ENCODE data around the gene DDT. TPM values are rescaled to one million over a fixed set of nuclear protein-coding genes. Genes with fewer than 3 reads are reported as not detected.
A peak's percentile ranks its signal among the peaks of the same experiment; 100 is the strongest.
"Not testable (repeated sequence)": the region's sequence is repeated elsewhere in the genome, so short reads cannot be mapped to it uniquely, and the experiment has no call there.

DDT gene
- total RNA-seq, 4 donors from 2014 or later, result 225 to 338 (median 285) TPM

DNA sequence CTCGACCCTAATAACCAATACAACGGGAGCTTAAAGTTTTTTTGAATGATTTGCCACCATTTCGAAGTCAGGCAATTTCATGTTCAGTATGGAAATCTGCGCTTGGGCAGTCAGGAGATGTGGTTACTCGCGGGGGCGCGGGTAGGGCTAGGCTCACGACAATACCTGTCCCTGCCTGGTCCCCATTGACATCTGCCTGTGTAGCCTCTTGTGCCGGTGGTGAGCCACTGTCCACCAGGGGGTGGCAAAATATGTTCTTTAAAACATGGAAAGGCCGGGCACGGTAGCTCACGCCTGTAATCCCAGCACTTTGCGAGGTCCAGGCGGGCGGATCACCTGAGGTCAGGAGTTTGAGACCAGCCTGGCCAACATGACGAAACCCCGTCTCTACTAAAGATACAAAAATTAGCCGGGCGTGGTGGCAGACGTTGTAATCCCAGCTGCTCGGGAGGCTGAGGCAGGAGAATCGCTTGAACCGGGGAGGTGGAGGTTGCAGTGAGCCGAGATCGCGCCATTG lies 653 bp upstream of the DDT start:
- H3K9me3 ChIP-seq, H3K4me1 ChIP-seq, H3K4me3 ChIP-seq, H3K27me3 ChIP-seq, H3K27ac ChIP-seq: not testable (repeated sequence)
- peak in 1 of 3 donors; percentile 44 for DNase-seq
- peaks cover 0 to 21% (median 0%) of the 10 kb centered on the region in 3 donors for H3K36me3 ChIP-seq

DNA sequence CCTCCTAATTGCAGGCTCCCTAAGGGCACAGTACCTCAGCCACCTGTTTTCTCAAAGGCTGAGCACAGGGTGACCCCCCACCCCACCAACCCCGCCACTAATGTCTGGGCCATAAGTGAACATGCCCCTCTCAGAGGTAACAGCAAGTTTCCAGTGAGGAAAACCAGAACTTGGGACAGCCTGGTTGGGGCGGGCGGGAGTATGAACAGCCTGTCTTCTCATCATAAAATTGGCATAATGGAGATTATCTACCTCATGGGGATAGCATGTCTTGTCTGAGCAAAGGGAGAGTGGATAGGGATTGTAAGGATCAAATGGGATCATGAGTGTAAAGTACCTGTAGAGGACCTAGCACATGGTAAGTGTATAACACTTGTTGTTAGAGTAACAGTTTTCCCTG lies 2.3 kb downstream of the DDT start:
- not testable (repeated sequence) for DNase-seq, H3K27me3 ChIP-seq, H3K9me3 ChIP-seq, H3K4me3 ChIP-seq, H3K4me1 ChIP-seq, H3K27ac ChIP-seq
- H3K36me3 ChIP-seq, result peaks cover 0 to 29% (median 0%) of the 10 kb centered on the region in 3 donors

DNA sequence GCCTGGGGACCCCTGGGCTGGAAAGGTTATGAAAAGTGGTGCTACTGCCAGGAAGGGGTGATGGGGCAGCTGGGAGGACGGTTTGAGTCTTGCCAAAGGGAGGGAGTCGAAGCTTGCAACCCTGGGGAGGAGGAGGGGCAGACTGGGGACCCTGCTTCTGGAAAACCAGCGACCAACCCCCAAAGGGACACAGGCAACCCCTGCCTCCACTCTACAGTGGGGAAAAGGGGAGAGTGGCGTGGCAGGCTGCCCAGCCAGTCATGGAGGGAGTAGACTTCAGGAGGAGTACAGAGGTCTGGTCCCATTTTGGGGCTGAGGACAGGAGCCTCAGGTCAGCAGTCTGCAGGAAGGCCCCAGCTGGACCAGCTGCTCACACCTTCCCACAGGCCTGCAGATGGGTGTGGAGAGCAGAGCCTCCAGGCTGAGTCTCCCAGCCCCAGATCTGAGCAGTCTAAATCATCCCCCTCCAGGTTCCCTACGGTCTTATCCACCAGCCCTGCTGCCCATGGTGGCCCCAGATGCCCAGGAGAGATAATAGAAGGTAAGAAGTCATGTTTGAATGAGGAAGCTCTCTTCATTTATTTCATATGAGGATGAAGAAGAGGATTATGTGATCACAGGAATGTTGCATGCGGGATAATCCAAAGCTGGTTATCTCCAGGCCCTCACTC lies 3.3 kb downstream of the DDT start:
- no peak overlapping the region for H3K4me3 ChIP-seq
- no peak overlapping the region for H3K27ac ChIP-seq
- no peaks in the 10 kb centered on the region for H3K9me3 ChIP-seq
- DNase-seq, result peak in 2 of 3 donors; percentile 32 to 42
- H3K27me3 ChIP-seq, result no peaks in the 10 kb centered on the region
- TF ChIP-seq, protein P1, sequence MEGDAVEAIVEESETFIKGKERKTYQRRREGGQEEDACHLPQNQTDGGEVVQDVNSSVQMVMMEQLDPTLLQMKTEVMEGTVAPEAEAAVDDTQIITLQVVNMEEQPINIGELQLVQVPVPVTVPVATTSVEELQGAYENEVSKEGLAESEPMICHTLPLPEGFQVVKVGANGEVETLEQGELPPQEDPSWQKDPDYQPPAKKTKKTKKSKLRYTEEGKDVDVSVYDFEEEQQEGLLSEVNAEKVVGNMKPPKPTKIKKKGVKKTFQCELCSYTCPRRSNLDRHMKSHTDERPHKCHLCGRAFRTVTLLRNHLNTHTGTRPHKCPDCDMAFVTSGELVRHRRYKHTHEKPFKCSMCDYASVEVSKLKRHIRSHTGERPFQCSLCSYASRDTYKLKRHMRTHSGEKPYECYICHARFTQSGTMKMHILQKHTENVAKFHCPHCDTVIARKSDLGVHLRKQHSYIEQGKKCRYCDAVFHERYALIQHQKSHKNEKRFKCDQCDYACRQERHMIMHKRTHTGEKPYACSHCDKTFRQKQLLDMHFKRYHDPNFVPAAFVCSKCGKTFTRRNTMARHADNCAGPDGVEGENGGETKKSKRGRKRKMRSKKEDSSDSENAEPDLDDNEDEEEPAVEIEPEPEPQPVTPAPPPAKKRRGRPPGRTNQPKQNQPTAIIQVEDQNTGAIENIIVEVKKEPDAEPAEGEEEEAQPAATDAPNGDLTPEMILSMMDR (IDR thresholded peaks at IDR 0.05), result no peak
- TF ChIP-seq POLR2A (IDR thresholded peaks at IDR 0.05), result no peak
- peaks cover 0 to 29% (median 0%) of the 10 kb centered on the region in 3 donors for H3K36me3 ChIP-seq
- peaks cover 0 to 7% (median 0%) of the 10 kb centered on the region in 4 donors for H3K4me1 ChIP-seq

DNA sequence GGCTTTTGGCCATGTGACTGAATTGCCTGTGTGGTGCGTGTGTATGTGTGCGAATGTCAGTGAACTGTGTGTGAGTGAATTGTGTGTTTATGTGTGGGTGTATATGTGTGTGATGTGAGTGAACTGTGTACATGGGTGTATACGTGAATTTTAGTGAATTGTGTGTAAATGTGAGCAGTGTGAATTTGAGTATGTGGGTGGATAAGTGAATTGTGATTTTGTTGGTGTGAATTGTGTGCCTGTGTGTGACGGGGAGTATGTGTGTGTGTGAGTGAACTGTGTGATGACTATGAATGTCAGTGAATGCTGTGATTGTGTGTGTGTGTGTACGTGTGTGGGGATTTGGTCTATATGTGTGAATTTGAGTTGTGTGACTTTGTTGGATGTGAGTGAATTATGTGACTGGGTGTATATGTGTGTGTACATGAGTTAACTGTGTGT lies 4.0 kb downstream of the DDT start:
- no peaks in the 10 kb centered on the region for H3K9me3 ChIP-seq
- TF ChIP-seq POLR2A (IDR thresholded peaks at IDR 0.05), result no peak
- TF ChIP-seq, protein P1 (IDR thresholded peaks at IDR 0.05), result no peak
- no peak overlapping the region for H3K27ac ChIP-seq
- H3K4me3 ChIP-seq, result no peak overlapping the region
- no peak for DNase-seq
- peaks cover 0 to 7% (median 0%) of the 10 kb centered on the region in 4 donors for H3K4me1 ChIP-seq
- peaks cover 0 to 29% (median 0%) of the 10 kb centered on the region in 3 donors for H3K36me3 ChIP-seq
- H3K27me3 ChIP-seq, result no peaks in the 10 kb centered on the region

DNA sequence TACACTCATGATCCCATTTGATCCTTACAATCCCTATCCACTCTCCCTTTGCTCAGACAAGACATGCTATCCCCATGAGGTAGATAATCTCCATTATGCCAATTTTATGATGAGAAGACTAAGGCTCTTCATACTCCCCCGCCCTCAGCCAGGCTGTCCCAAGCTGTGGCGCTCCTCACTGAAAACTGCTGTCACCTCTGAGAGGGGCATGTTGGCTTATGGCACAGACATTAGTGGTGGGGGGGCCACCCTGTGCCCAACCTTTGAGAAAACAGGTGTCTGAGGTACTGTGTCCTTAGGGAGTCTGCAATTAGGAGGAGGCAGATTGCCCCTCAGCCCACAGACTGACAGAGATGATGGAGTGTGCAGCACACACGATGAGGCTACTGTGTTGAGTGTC lies 5.2 kb downstream of the DDT start:
- TF ChIP-seq POLR2A (IDR thresholded peaks at IDR 0.05), result no peak
- TF ChIP-seq, protein P1 (IDR thresholded peaks at IDR 0.05), result no peak
- no peaks in the 10 kb centered on the region for H3K9me3 ChIP-seq
- DNase-seq, result peak in 1 of 3 donors; percentile 32
- H3K4me3 ChIP-seq, result no peak overlapping the region
- no peaks in the 10 kb centered on the region for H3K27me3 ChIP-seq
- H3K4me1 ChIP-seq, result peaks cover 0 to 7% (median 0%) of the 10 kb centered on the region in 4 donors
- no peak overlapping the region for H3K27ac ChIP-seq
- peaks cover 0 to 29% (median 0%) of the 10 kb centered on the region in 3 donors for H3K36me3 ChIP-seq

DNA sequence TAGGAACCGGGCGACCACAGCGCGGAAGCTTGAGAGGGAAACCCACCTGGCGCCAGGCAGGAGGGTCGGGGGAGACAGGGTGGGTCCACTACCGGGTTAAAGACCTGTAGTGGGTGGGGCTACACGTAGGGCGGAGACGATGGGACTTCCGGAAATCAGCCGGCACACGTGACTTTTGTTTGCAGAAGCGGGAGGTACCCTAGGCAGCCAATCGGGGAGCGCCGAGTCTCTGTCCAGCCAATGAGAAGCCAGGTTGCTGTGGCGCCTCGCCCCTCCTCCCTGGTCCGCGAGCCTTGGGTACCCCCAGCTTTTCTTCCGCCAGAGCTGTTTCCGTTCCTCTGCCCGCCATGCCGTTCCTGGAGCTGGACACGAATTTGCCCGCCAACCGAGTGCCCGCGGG lies 7.7 kb downstream of the DDT start, which contains the start of gene DDTL:
DDTL (plus strand) TSS at position 321 of the 400 bp plus-strand sequence; CDS start at position 348, 27 bp downstream.
- H3K27ac ChIP-seq, result not testable (repeated sequence)
- peaks cover 0 to 25% (median 0%) of the 10 kb centered on the region in 3 donors for H3K36me3 ChIP-seq

DNA sequence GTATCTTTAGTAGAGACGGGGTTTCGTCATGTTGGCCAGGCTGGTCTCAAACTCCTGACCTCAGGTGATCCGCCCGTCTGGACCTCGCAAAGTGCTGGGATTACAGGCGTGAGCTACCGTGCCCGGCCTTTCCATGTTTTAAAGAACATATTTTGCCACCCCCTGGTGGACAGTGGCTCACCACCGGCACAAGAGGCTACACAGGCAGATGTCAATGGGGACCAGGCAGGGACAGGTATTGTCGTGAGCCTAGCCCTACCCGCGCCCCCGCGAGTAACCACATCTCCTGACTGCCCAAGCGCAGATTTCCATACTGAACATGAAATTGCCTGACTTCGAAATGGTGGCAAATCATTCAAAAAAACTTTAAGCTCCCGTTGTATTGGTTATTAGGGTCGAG lies 8.1 kb downstream of the DDT start:
- DNase-seq, H3K27me3 ChIP-seq, H3K4me1 ChIP-seq, H3K27ac ChIP-seq, H3K4me3 ChIP-seq, H3K9me3 ChIP-seq: not testable (repeated sequence)
- peaks cover 0 to 21% (median 0%) of the 10 kb centered on the region in 3 donors for H3K36me3 ChIP-seq

More for the DNA sequence above, 7.7 kb downstream of the DDT start, which contains the start of gene DDTL:
- not testable (repeated sequence) for H3K27me3 ChIP-seq, H3K9me3 ChIP-seq, DNase-seq, H3K4me3 ChIP-seq, H3K4me1 ChIP-seq

DNA sequence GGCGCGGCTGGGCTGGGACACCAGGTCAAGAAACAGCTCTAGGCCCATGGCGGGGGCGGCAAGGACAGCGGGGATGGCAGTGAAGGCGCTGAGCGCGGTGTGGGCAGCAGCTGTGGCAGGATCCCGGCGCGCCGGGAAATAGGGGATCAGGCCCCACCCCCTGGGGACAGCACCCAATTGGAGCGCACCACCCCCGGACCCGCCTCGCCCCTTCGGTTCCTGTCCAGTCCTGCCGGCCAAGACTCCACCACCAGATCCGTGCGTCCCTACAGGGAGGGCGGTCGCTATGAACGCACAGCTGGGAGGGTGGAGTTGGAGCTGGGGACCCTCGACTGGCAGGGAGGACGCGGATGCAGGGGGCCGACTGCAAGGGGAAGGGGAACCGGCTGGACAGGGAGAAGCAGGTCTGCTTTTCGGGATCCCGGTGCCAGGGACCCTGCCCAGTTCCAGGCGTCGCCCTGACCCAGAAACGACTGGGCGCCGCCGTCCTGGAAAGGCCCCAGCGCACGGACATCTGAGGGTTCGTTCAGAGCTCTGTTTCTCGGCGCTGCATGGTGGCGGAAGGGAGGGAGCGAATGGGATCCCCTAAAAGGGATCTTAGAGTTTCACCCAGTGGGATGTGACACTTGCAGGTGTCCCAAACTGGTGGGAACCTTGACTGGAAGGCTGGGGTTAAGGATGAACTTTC lies 13.0 kb downstream of the DDT start, which contains the start of gene GSTT2B:
GSTT2B (minus strand) TSS at position 112 of the 688 bp plus-strand sequence; CDS start at position 48, 64 bp downstream.
- not testable (repeated sequence) for H3K36me3 ChIP-seq, H3K27me3 ChIP-seq, DNase-seq, H3K27ac ChIP-seq, H3K4me1 ChIP-seq, H3K9me3 ChIP-seq
- peak within 1 kb of the TSS in 1 of 4 donors; percentile 26 for H3K4me3 ChIP-seq
